HUES6 (cell line): ENCODE measurements around the gene CDC20.

Experiments used
- H3K27ac ChIP-seq: 2 replicates; pipeline ENCODE4 v1.7.0; 2013; ENCODE audit warnings: low read depth, mild to moderate bottlenecking, low read length, inconsistent platforms
- H3K27me3 ChIP-seq: 2 replicates; pipeline ENCODE4 v1.6.1; 2013; ENCODE audit warnings: low read length; ENCODE audit not compliant: control insufficient read depth, insufficient read depth
- H3K36me3 ChIP-seq: 2 replicates; pipeline ENCODE4 v1.6.1; 2013; ENCODE audit warnings: low read length; ENCODE audit not compliant: control insufficient read depth, insufficient read depth
- H3K4me1 ChIP-seq: 2 replicates; pipeline ENCODE4 v1.6.1; 2013; ENCODE audit warnings: low read length; ENCODE audit not compliant: control insufficient read depth, insufficient read depth
- H3K4me3 ChIP-seq: 2 replicates; pipeline ENCODE4 v1.5.1; 2013; ENCODE audit warnings: low read depth, low read length
- H3K9ac ChIP-seq: one replicate; pipeline ENCODE4 v1.6.1; 2013; ENCODE audit warnings: mild to moderate bottlenecking, low read length
- H3K9me3 ChIP-seq: 2 replicates; pipeline ENCODE4 v1.6.1; 2013; ENCODE audit warnings: low read depth, low read length; ENCODE audit not compliant: control insufficient read depth, insufficient read depth

Gene CDC20

DNA sequence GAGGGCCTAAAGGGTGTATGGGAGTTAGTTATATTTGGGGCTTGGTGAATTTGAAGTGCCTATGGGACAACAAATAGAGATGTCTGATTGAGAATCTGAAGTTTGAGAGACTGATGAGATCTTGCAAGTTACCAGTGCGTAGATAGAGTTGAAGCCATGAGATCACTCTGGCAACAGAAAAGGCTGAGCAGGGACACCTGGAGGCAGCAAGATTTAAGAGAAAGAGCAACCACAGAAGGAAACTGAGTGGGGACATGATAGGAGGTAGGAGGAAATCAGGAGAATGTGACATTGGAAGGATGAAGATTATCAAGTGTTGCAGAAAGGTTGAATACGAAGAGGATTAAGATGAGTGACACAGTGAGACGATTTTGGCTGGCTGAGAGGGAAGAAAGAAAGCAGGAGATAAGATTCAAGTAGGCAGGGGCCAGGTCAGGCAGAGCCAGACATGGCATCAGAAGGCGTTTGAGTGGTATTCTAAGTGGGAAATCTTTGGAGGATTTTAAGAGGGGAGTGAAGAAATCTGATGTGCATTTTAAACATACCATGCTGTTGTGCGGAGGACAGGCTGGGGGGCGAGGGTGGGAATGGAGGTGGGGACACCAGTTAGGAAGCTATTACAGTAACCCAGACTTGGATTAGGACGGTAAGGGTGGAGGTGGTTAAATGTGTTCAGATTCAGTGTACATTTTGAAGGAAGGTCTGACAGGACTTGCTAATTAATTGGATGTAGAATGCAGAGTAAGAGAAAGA lies 24.2 kb upstream of the CDC20 start:
- no peaks in the 10 kb centered on the region for H3K9me3 ChIP-seq
- H3K36me3 ChIP-seq: no peaks in the 10 kb centered on the region
- no peaks in the 10 kb centered on the region for H3K27me3 ChIP-seq
- H3K9ac ChIP-seq: no peak overlapping the region
- H3K4me1 ChIP-seq: peaks cover 13% of the 10 kb centered on the region
- H3K27ac ChIP-seq: no peak overlapping the region
- H3K4me3 ChIP-seq: no peak overlapping the region

DNA sequence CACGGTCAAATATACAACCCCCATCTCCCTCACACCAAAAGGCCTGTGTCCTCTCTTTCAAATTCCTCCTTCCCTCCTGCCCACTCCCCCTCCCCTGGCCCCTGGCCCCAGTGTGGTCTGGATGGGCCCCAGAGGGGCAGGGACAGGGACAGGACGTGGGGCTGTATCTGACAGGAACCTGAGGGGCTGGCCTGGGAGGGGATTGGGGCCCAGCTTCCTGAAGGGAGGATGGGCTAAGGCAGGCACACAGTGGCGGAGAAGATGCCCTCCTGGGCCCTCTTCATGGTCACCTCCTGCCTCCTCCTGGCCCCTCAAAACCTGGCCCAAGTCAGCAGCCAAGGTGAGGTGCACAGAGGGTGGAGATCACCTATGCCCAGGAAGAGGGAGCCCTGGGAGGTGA lies 21.2 kb upstream of the CDC20 start, which contains the start of gene MPL:
TSS of gene MPL (plus strand) at position 231 of the 400 bp plus-strand sequence. CDS start at position 262, 31 bp downstream.
- no peak within 1 kb of the TSS for H3K27ac ChIP-seq
- no peak within 1 kb of the TSS for H3K9ac ChIP-seq
- H3K9me3 ChIP-seq: no peaks in the 10 kb centered on the region
- no peaks in the 10 kb centered on the region for H3K36me3 ChIP-seq
- H3K4me3 ChIP-seq: no peak within 1 kb of the TSS
- no peaks in the 10 kb centered on the region for H3K27me3 ChIP-seq
- no peaks in the 10 kb centered on the region for H3K4me1 ChIP-seq

DNA sequence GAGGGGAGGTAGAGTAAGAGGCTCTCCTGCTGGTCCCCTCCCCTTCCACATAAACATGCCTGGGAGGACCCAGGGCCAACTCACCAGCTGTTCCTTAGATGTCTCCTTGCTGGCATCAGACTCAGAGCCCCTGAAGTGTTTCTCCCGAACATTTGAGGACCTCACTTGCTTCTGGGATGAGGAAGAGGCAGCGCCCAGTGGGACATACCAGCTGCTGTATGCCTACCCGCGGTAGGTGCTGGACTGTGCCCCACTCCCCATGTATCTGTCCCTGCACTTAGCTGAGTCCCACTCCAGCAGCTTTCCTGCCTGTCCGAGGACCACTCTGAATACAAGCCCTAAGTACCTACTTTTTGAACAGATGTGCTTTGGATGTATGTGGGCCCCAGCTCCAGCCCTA lies 20.8 kb upstream of the CDC20 start:
- H3K9ac ChIP-seq: no peak overlapping the region
- no peak overlapping the region for H3K27ac ChIP-seq
- no peaks in the 10 kb centered on the region for H3K27me3 ChIP-seq
- no peak overlapping the region for H3K4me3 ChIP-seq
- H3K36me3 ChIP-seq: no peaks in the 10 kb centered on the region
- H3K9me3 ChIP-seq: no peaks in the 10 kb centered on the region
- H3K4me1 ChIP-seq: no peaks in the 10 kb centered on the region

DNA sequence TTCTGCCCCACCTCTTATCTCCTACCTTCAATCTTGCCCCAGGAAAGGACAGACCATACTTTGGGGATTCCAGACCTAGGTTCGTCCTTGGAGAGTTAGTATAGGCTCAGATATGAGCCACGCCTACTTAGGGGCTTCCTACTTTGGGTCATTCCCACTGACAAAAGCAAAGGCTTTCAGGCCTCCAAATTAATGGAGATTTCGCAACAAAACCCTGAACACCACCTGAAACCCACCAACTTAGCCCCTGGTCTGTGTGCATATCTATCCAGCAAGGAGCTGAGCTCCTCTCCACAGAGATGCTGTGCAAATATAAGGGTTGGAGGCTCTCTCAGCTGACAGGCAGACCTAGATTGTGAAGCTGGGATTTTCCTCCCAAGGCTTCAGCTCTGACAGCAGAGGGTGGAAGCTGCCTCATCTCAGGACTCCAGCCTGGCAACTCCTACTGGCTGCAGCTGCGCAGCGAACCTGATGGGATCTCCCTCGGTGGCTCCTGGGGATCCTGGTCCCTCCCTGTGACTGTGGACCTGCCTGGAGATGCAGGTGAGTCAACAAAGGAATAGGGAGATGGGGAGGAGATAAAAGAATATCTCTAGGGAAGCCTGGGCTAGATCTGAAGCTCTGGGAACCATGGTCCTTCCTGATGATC lies 19.1 kb upstream of the CDC20 start:
- H3K4me3 ChIP-seq: no peak overlapping the region
- H3K27ac ChIP-seq: no peak overlapping the region
- peaks cover 3% of the 10 kb centered on the region; the same call in 1 of the 2 replicates for H3K4me1 ChIP-seq
- H3K9me3 ChIP-seq: no peaks in the 10 kb centered on the region
- H3K36me3 ChIP-seq: no peaks in the 10 kb centered on the region
- no peaks in the 10 kb centered on the region for H3K27me3 ChIP-seq
- no peak overlapping the region for H3K9ac ChIP-seq

DNA sequence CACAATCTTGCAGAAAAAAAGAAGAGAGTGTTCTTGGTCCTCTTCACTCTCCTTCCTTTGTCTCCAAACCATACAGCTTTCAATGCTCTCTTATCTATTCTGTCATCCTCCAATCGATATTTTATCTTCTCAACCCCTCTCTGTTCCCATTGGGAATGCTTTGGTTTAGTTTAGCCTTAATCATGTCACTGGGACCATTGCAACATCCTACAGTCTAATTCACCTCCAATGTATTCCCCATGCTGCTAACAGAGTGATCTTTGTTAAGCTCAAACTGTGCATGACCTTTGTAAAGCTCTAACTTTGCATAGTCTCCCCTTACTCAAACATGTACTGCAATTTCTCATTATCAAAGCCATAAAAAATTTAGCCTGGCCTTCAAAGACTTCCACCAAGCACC lies 18.2 kb upstream of the CDC20 start:
- no peak overlapping the region for H3K27ac ChIP-seq

DNA sequence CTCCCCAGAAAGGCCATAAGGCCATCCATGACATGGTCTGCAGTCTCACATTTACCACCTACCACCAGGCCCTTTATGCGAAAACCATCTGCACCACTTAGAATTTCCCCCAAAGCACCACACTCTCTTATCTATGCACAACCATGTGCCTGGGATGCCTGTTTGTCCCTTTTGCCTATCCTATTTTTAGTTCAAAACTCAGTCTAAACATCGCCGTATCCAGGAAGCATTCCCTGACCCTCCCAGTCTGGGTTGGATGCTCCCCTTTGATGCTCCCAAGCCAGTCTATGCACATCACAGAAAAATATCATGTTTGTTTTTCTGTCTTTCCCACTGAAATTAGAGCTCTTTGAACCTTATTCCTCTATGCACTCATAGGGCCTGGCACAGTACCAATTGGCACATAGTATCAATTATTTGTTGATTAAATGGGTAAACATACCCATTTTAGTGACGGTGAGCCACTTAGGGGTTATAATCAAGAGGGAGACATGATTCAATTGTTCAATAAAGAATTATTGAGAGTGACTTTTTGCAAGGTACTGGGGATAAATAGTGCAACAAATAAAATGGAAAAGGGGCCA lies 14.4 kb upstream of the CDC20 start:
- no peak overlapping the region for H3K27ac ChIP-seq
- H3K27me3 ChIP-seq: peaks cover 4% of the 10 kb centered on the region; the same call in 1 of the 2 replicates
- H3K4me1 ChIP-seq: peaks cover 15% of the 10 kb centered on the region
- H3K9me3 ChIP-seq: no peaks in the 10 kb centered on the region
- no peak overlapping the region for H3K9ac ChIP-seq
- no peaks in the 10 kb centered on the region for H3K36me3 ChIP-seq
- no peak overlapping the region for H3K4me3 ChIP-seq

More for the DNA sequence above, 18.2 kb upstream of the CDC20 start:
- Histone ChIP-seq H3K9me3 (no peaks in the 10 kb centered on the region), H3K27me3 (no peaks in the 10 kb centered on the region), H3K9ac (no peak overlapping the region), H3K4me1 (peaks cover 3% of the 10 kb centered on the region; the same call in 1 of the 2 replicates), H3K4me3 (no peak overlapping the region), H3K36me3 (no peaks in the 10 kb centered on the region)

DNA sequence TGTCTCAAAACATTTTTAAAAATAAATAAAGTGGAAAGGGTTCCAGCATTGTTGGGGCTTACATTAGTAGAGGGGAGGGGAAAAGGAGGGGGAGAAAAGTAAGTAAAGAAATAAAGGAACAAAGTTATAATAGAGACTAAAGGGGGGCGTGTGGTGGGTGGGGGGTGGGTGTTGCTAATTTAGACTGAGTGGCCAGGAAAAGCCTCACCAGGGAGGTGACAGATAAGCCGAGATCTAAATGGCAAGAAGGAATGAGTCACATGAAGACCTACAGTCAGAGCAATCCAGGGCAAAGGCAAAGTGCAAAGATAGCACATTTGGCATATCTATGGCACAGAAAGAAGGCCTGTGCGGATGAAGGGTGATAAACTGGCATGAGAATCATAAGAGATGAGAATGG lies 13.7 kb upstream of the CDC20 start:
- H3K36me3 ChIP-seq: no peaks in the 10 kb centered on the region
- no peak overlapping the region for H3K4me3 ChIP-seq
- H3K9ac ChIP-seq: no peak overlapping the region
- H3K4me1 ChIP-seq: peaks cover 21% of the 10 kb centered on the region
- H3K27ac ChIP-seq: no peak overlapping the region
- no peaks in the 10 kb centered on the region for H3K9me3 ChIP-seq
- peaks cover 4% of the 10 kb centered on the region; the same call in 1 of the 2 replicates for H3K27me3 ChIP-seq

DNA sequence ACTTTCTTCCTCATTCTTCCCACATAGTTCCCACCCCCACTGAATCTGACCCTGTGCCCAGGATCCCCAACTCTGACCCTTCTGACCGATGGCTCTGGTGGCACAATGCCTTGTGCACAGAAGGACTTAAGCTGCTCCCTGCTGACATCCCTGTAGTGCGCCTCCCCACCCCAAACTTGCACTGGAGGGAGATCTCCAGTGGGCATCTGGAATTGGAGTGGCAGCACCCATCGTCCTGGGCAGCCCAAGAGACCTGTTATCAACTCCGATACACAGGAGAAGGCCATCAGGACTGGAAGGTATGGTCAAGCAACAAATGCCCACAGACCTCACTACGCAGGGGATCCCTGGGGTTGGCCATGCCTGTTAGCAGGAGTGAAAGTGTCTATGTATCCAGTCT lies 12.1 kb upstream of the CDC20 start:
- H3K36me3 ChIP-seq: no peaks in the 10 kb centered on the region
- no peaks in the 10 kb centered on the region for H3K9me3 ChIP-seq
- peaks cover 4% of the 10 kb centered on the region; the same call in 1 of the 2 replicates for H3K27me3 ChIP-seq
- H3K9ac ChIP-seq: no peak overlapping the region
- no peak overlapping the region for H3K4me3 ChIP-seq
- no peak overlapping the region for H3K27ac ChIP-seq
- H3K4me1 ChIP-seq: peaks cover 25% of the 10 kb centered on the region

DNA sequence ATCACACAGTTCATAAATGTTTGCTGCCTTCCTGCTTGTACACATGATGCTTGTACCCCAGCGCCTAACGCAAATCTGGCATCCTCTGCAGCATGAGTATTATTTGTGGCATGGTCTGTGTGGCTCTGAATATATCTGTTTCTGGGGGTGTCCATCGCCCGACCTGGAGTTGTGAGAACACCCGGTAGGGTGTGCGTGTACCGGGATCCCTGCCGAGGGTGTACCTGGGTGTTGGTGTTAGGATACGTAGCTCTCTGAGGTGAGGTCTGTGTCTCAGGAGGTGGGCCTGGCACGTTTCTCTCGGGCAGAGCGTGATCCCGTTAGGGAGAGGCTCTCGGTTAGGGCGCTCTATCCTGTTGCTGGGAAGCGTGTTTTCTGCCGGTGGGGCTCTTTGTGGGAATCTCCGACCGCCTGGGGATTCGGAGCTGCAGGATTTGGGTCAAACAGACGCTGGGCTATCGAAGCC lies 10.4 kb upstream of the CDC20 start:
- Histone ChIP-seq H3K27ac (peak overlapping the region; percentile 57), H3K9ac (peak overlapping the region; percentile 69)

DNA sequence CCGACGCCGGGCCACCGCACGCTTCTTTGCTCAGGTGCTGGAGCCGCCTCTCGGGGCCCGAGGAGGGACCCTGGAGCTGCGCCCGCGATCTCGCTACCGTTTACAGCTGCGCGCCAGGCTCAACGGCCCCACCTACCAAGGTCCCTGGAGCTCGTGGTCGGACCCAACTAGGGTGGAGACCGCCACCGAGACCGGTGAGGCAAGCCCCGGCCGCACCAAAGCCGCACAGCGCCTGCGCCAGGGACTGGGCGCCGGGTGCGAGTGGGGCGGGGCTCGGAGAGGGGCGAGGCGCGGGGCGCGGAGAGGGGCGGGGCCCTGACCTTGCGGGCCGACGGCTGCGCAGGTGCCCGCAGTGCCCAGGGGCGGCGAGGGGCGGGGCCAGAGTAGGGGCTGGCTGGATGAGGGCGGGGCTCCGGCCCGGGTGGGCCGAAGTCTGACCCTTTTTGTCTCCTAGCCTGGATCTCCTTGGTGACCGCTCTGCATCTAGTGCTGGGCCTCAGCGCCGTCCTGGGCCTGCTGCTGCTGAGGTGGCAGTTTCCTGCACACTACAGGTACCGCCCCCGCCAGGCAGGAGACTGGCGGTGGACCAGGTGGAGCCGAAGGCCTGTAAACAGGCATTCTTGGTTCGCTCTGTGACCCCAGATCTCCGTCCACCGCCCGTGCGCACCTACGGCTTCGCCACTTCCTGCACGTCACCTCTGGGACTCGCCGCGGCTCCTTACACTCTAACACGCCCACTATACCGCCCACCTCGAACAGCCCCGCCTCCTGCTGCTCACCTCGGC lies 9.8 kb upstream of the CDC20 start:
- Histone ChIP-seq H3K9ac (peak overlapping the region; percentile 89), H3K4me3 (peak overlapping the region; percentile 87), H3K4me1 (peaks cover 24% of the 10 kb centered on the region), H3K27me3 (peaks cover 4% of the 10 kb centered on the region; the same call in 1 of the 2 replicates), H3K9me3 (no peaks in the 10 kb centered on the region), H3K27ac (peak overlapping the region; percentile 89), H3K36me3 (no peaks in the 10 kb centered on the region)

More for the DNA sequence above, 10.4 kb upstream of the CDC20 start:
- Histone ChIP-seq H3K36me3 (no peaks in the 10 kb centered on the region), H3K9me3 (no peaks in the 10 kb centered on the region), H3K4me3 (peak overlapping the region; percentile 87), H3K4me1 (peaks cover 25% of the 10 kb centered on the region), H3K27me3 (peaks cover 4% of the 10 kb centered on the region; the same call in 1 of the 2 replicates)
